ENCODE data around the gene CTRB2.

CTRB2 gene

GRCh38 chr16:75237398-75238131, 30.6 kb upstream of the CTRB2 start:
- H3K4me3 ChIP-seq (ENCODE audit: low read depth, low read length): no peak overlapping the region
- H4K8ac ChIP-seq (ENCODE audit: low read depth, low read length): no peak overlapping the region
- H3K79me1 ChIP-seq (ENCODE audit: low read length): peaks cover 9% of the 10 kb centered on the region
- H3K4me2 ChIP-seq (ENCODE audit: low read length): no peak overlapping the region
- H3K4ac ChIP-seq (ENCODE audit: low read depth, low read length): peak overlapping the region; percentile 70
- H2AK5ac ChIP-seq (ENCODE audit: low read length): no peak overlapping the region
- peak overlapping the region; percentile 3 for H4K12ac ChIP-seq (ENCODE audit: low read depth, low read length)
- H4K91ac ChIP-seq (ENCODE audit: low read depth, low read length): peak overlapping the region; percentile 22
- H3K4me1 ChIP-seq (ENCODE audit: control insufficient read depth in 1 of 2, insufficient read depth in 2 of 2, low read length in 2 of 2): peaks cover 16 to 36% of the 10 kb centered on the region in 2 experiments
- H3K14ac ChIP-seq (ENCODE audit: low read length): peak overlapping the region; percentile 2
- no peak overlapping the region for H2AFZ ChIP-seq (ENCODE audit: insufficient read depth, low read length, poor library complexity)
- H3K27me3 ChIP-seq (ENCODE audit: insufficient read depth, low read length): no peaks in the 10 kb centered on the region
- no peak overlapping the region for H2BK12ac ChIP-seq (ENCODE audit: low read length)
- peaks cover 4% of the 10 kb centered on the region for H3K9me3 ChIP-seq (ENCODE audit: insufficient read depth, low read depth, low read length)
- no peak overlapping the region for H2BK120ac ChIP-seq (ENCODE audit: insufficient read depth, low read length, poor library complexity)
- no peak for DNase-seq
- H3K18ac ChIP-seq (ENCODE audit: low read length): peak overlapping the region; percentile 47
- H3K36me3 ChIP-seq (ENCODE audit: control insufficient read depth in 1 of 2, insufficient read depth in 2 of 2, low read length in 2 of 2): peaks cover 97 to 98% of the 10 kb centered on the region in 2 experiments
- H3K27ac ChIP-seq (ENCODE audit: low read depth, low read length): peak overlapping the region; percentile 52
- no peak overlapping the region for H3K9ac ChIP-seq (ENCODE audit: low read length)
- H3K23ac ChIP-seq (ENCODE audit: low read length): no peak overlapping the region
- WGBS (ENCODE audit: extremely low coverage, insufficient coverage, insufficient read length): no CpG with 5 or more reads among the region's 18 CpGs
- H2BK5ac ChIP-seq (ENCODE audit: low read depth, low read length, poor library complexity): peak overlapping the region; percentile 34
- H3K79me2 ChIP-seq (ENCODE audit: control insufficient read depth, insufficient read depth, low read length, poor library complexity): peaks cover 37% of the 10 kb centered on the region

DNA sequence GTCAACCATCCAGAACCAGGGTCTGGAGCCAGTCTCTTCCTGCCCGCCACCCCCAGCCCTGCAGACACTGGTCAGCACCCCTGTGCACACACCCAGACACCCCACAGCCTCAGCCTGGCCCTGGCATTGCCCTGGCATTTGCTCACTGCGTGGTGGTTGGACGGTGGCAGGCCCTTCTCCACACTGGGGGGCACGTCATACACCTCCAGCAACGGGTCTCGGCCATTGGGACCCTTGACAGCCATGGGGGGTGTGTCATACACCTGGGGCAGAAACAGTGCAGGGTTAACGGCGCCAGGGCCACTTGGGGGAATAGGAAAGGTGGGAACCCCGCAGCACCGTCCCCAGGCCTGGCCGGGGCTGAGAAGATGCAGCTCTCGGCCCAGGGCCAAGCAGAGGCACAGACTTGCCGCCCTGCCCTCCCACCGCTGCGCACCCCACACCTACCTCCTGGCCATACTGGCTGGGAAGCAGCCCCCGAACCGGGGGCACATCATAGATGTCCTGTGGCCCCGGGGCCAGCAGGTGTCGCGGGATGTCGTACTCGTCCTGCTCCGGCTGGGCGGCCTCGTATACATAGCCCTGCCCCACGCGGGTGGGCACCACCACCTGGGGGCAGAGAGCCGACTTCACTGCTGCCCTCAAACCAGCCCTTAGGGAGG, 29.9 kb upstream of the CTRB2 start:
- peaks cover 9% of the 10 kb centered on the region for H3K79me1 ChIP-seq (ENCODE audit: low read length)
- no peak overlapping the region for H3K23ac ChIP-seq (ENCODE audit: low read length)
- no peaks in the 10 kb centered on the region for H3K27me3 ChIP-seq (ENCODE audit: insufficient read depth, low read length)
- no peak overlapping the region for H3K9ac ChIP-seq (ENCODE audit: low read length)
- H3K4me1 ChIP-seq (ENCODE audit: control insufficient read depth in 1 of 2, insufficient read depth in 2 of 2, low read length in 2 of 2): peaks cover 16 to 36% of the 10 kb centered on the region in 2 experiments
- H3K14ac ChIP-seq (ENCODE audit: low read length): no peak overlapping the region
- H3K4ac ChIP-seq (ENCODE audit: low read depth, low read length): peak overlapping the region; percentile 17
- WGBS (ENCODE audit: extremely low coverage, insufficient coverage, insufficient read length): no CpG with 5 or more reads among the region's 28 CpGs
- no peak overlapping the region for H2AFZ ChIP-seq (ENCODE audit: insufficient read depth, low read length, poor library complexity)
- no peak for DNase-seq
- H3K4me2 ChIP-seq (ENCODE audit: low read length): no peak overlapping the region
- no peak overlapping the region for H3K4me3 ChIP-seq (ENCODE audit: low read depth, low read length)
- H3K79me2 ChIP-seq (ENCODE audit: control insufficient read depth, insufficient read depth, low read length, poor library complexity): peaks cover 31% of the 10 kb centered on the region
- H2BK12ac ChIP-seq (ENCODE audit: low read length): no peak overlapping the region
- peaks cover 4% of the 10 kb centered on the region for H3K9me3 ChIP-seq (ENCODE audit: insufficient read depth, low read depth, low read length)
- H4K12ac ChIP-seq (ENCODE audit: low read depth, low read length): no peak overlapping the region
- H3K36me3 ChIP-seq (ENCODE audit: control insufficient read depth in 1 of 2, insufficient read depth in 2 of 2, low read length in 2 of 2): peaks cover 95 to 96% of the 10 kb centered on the region in 2 experiments
- no peak overlapping the region for H4K91ac ChIP-seq (ENCODE audit: low read depth, low read length)
- H2BK5ac ChIP-seq (ENCODE audit: low read depth, low read length, poor library complexity): no peak overlapping the region
- H3K18ac ChIP-seq (ENCODE audit: low read length): peak overlapping the region; percentile 3
- no peak overlapping the region for H4K8ac ChIP-seq (ENCODE audit: low read depth, low read length)
- no peak overlapping the region for H2AK5ac ChIP-seq (ENCODE audit: low read length)
- H2BK120ac ChIP-seq (ENCODE audit: insufficient read depth, low read length, poor library complexity): no peak overlapping the region
- peak overlapping the region; percentile 3 for H3K27ac ChIP-seq (ENCODE audit: low read depth, low read length)

DNA sequence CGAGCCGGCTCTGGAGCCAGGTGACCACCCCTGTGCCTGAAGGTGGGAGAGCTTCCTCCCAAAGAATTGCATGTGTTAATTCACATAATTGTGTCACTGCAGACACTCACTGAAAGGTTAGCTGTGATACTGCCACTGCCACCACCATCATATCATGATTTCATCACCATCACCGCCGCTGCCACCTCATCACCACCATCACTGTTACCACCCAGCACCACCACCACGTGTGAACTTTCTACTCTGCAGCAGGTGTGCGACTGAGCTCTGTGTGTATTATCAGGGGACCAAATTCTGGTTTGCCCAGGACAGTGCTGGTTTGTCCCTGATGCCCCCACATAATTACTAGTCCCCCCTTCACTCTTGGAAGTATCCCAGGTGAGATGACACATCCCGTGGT, 29.3 kb upstream of the CTRB2 start:
- Histone ChIP-seq H4K91ac (ENCODE audit: low read depth, low read length) (no peak overlapping the region), H3K23ac (ENCODE audit: low read length) (no peak overlapping the region), H3K36me3 (ENCODE audit: control insufficient read depth in 1 of 2, insufficient read depth in 2 of 2, low read length in 2 of 2) (peaks cover 91 to 92% of the 10 kb centered on the region in 2 experiments), H3K27me3 (ENCODE audit: insufficient read depth, low read length) (no peaks in the 10 kb centered on the region), H3K79me2 (ENCODE audit: control insufficient read depth, insufficient read depth, low read length, poor library complexity) (peaks cover 29% of the 10 kb centered on the region), H3K4me1 (ENCODE audit: control insufficient read depth in 1 of 2, insufficient read depth in 2 of 2, low read length in 2 of 2) (peaks cover 16 to 36% of the 10 kb centered on the region in 2 experiments), H2AK5ac (ENCODE audit: low read length) (no peak overlapping the region), H3K14ac (ENCODE audit: low read length) (no peak overlapping the region), H4K12ac (ENCODE audit: low read depth, low read length) (no peak overlapping the region), H3K79me1 (ENCODE audit: low read length) (peaks cover 9% of the 10 kb centered on the region), H3K9me3 (ENCODE audit: insufficient read depth, low read depth, low read length) (peaks cover 4% of the 10 kb centered on the region), H4K8ac (ENCODE audit: low read depth, low read length) (no peak overlapping the region), H2BK12ac (ENCODE audit: low read length) (no peak overlapping the region), H2AFZ (ENCODE audit: insufficient read depth, low read length, poor library complexity) (no peak overlapping the region), H3K9ac (ENCODE audit: low read length) (no peak overlapping the region), H3K4ac (ENCODE audit: low read depth, low read length) (no peak overlapping the region), H3K4me2 (ENCODE audit: low read length) (no peak overlapping the region), H2BK120ac (ENCODE audit: insufficient read depth, low read length, poor library complexity) (no peak overlapping the region), H3K18ac (ENCODE audit: low read length) (no peak overlapping the region), H3K27ac (ENCODE audit: low read depth, low read length) (no peak overlapping the region), H3K4me3 (ENCODE audit: low read depth, low read length) (no peak overlapping the region), H2BK5ac (ENCODE audit: low read depth, low read length, poor library complexity) (no peak overlapping the region)
- DNase-seq: peak in 1 of 2 donors; percentile 24
- WGBS (ENCODE audit: extremely low coverage, insufficient coverage, insufficient read length): no CpG with 5 or more reads among the region's 7 CpGs

DNA sequence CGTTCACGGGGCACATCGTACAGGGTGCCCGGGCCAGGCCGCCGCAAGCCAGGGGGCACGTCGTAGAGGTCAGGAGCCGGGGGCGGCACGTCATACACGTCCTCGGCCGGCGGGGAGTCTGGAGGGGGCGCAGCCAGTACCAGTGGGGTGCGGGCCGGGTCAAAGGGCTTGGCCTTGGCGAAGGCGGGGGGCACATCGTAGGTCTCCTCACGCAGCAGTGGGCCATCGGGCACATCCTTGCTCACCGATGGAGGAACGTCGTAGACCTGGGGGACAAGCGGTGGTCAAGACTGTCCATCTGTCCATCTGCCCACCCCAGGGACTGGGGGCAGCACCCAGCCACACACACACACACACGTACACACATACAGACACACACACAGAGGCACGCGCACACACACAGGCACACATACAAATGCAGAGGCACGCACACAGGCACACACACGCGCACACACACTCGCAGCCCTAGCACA, 28.8 kb upstream of the CTRB2 start:
- H3K4me1 ChIP-seq (ENCODE audit: control insufficient read depth in 1 of 2, insufficient read depth in 2 of 2, low read length in 2 of 2): peaks cover 16 to 31% of the 10 kb centered on the region in 2 experiments
- H4K8ac ChIP-seq (ENCODE audit: low read depth, low read length): no peak overlapping the region
- no peaks in the 10 kb centered on the region for H3K27me3 ChIP-seq (ENCODE audit: insufficient read depth, low read length)
- H3K79me1 ChIP-seq (ENCODE audit: low read length): peaks cover 9% of the 10 kb centered on the region
- DNase-seq: no peak
- no peak overlapping the region for H2BK5ac ChIP-seq (ENCODE audit: low read depth, low read length, poor library complexity)
- WGBS (ENCODE audit: extremely low coverage, insufficient coverage, insufficient read length): no CpG with 5 or more reads among the region's 34 CpGs
- H3K9ac ChIP-seq (ENCODE audit: low read length): no peak overlapping the region
- H2BK12ac ChIP-seq (ENCODE audit: low read length): no peak overlapping the region
- no peak overlapping the region for H4K91ac ChIP-seq (ENCODE audit: low read depth, low read length)
- no peak overlapping the region for H3K4me3 ChIP-seq (ENCODE audit: low read depth, low read length)
- no peak overlapping the region for H3K23ac ChIP-seq (ENCODE audit: low read length)
- peaks cover 87 to 88% of the 10 kb centered on the region in 2 experiments for H3K36me3 ChIP-seq (ENCODE audit: control insufficient read depth in 1 of 2, insufficient read depth in 2 of 2, low read length in 2 of 2)
- no peak overlapping the region for H3K4ac ChIP-seq (ENCODE audit: low read depth, low read length)
- no peak overlapping the region for H3K4me2 ChIP-seq (ENCODE audit: low read length)
- no peak overlapping the region for H3K27ac ChIP-seq (ENCODE audit: low read depth, low read length)
- H2BK120ac ChIP-seq (ENCODE audit: insufficient read depth, low read length, poor library complexity): no peak overlapping the region
- H4K12ac ChIP-seq (ENCODE audit: low read depth, low read length): no peak overlapping the region
- H3K18ac ChIP-seq (ENCODE audit: low read length): no peak overlapping the region
- H3K9me3 ChIP-seq (ENCODE audit: insufficient read depth, low read depth, low read length): peaks cover 2% of the 10 kb centered on the region
- H3K14ac ChIP-seq (ENCODE audit: low read length): no peak overlapping the region
- peaks cover 27% of the 10 kb centered on the region for H3K79me2 ChIP-seq (ENCODE audit: control insufficient read depth, insufficient read depth, low read length, poor library complexity)
- no peak overlapping the region for H2AFZ ChIP-seq (ENCODE audit: insufficient read depth, low read length, poor library complexity)
- H2AK5ac ChIP-seq (ENCODE audit: low read length): no peak overlapping the region

Data from trophoblast cell (in vitro differentiated cells and primary cell).